Mammary epithelial cell (primary cell): ENCODE data around the gene FOXN3.

Experiments used
- CTCF ChIP-seq, 2 donors: IDR thresholded peaks in 1 of 2; conservative IDR thresholded peaks in 1 of 2; 2 replicates each; pipeline ENCODE4 v1.5.1; 2011 to 2012; ENCODE audit warnings: inconsistent platforms in 2 of 2, low read length in 2 of 2, mild to moderate bottlenecking in 2 of 2, control low read depth in 1 of 2, low read depth in 1 of 2; ENCODE audit not compliant: insufficient read depth in 1 of 2; ENCODE audit errors: extremely low read depth in 1 of 2
- EZH2 ChIP-seq: IDR thresholded peaks from 2 replicates; pipeline ENCODE4 v1.6.1; 2012; ENCODE audit warnings: low read length, inconsistent platforms, borderline replicate concordance

GRCh38 chr14:89182326-89182725 lies 234.7 kb downstream of the FOXN3 start:
- TF ChIP-seq CTCF (conservative IDR thresholded peaks at IDR 0.05 in 1 of 2, IDR thresholded peaks at IDR 0.05 in 1 of 2; ENCODE audit: extremely low read depth in 1 of 2, insufficient read depth in 1 of 2, low read depth in 1 of 2, low read length in 2 of 2) (no peak), EZH2 (no peak)
